Choroid plexus epithelial cell (primary cell): Measurements from ENCODE around the gene IGFBPL1.

ENCODE experiments used
- DNase-seq: peaks from one replicate; pipeline ENCODE4 v3.0.0-alpha.2; 2010; ENCODE audit warnings: low read depth
- H3K4me3 ChIP-seq: 2 replicates; pipeline ENCODE4 v1.5.1; 2011; ENCODE audit warnings: low read depth, mild to moderate bottlenecking, control low read depth, low read length, moderate library complexity
- TF ChIP-seq, protein P1 (sequence below): conservative IDR thresholded peaks from 2 replicates; pipeline ENCODE4 v1.5.1; 2011; ENCODE audit warnings: low read depth, mild to moderate bottlenecking, control low read depth, inconsistent platforms, low read length, moderate library complexity

Gene IGFBPL1

DNA sequence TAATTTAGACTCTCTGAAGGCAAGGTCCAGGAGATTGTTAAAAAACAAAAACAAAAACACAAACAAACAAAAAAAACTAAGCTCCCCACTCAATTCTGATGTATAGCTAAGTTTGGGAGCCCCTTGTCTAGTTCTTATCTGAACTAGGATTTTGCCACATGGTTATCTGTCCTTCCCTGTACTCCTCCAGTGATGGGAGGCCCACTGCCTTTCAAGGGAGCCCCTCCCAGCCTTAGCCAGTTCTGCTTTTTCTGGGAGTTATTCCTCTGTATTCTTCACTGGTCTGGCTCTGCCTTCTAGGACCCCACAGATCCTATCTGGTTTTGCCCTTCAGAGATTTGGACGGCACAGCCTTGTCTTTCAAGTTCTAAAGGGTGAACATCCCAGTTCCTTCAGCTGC lies 33.8 kb downstream of the IGFBPL1 start:
- H3K4me3 ChIP-seq = no peak overlapping the region
- TF ChIP-seq, protein P1, sequence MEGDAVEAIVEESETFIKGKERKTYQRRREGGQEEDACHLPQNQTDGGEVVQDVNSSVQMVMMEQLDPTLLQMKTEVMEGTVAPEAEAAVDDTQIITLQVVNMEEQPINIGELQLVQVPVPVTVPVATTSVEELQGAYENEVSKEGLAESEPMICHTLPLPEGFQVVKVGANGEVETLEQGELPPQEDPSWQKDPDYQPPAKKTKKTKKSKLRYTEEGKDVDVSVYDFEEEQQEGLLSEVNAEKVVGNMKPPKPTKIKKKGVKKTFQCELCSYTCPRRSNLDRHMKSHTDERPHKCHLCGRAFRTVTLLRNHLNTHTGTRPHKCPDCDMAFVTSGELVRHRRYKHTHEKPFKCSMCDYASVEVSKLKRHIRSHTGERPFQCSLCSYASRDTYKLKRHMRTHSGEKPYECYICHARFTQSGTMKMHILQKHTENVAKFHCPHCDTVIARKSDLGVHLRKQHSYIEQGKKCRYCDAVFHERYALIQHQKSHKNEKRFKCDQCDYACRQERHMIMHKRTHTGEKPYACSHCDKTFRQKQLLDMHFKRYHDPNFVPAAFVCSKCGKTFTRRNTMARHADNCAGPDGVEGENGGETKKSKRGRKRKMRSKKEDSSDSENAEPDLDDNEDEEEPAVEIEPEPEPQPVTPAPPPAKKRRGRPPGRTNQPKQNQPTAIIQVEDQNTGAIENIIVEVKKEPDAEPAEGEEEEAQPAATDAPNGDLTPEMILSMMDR = no peak
- no peak for DNase-seq

DNA sequence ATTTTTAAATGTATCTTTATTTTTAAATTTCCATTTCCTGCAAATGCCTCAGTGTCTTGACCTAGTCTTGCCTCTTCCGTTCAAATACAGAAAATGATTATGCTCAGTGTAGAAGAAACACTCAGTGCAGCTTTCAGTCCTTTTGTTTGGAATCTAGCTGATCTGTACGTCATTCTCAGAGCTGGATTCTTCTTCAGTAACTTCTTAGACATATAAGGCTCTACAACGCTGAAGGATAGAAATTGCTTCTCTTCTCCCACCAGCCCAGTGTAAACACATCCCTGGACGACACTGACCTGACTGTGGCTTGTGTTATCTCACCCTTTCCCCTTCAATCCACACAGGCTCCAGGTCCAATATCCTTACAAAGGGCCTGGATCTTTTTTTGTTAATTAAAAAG lies 34.9 kb downstream of the IGFBPL1 start:
- no peak overlapping the region for H3K4me3 ChIP-seq
- TF ChIP-seq, protein P1 = no peak
- peak; percentile 55 for DNase-seq

DNA sequence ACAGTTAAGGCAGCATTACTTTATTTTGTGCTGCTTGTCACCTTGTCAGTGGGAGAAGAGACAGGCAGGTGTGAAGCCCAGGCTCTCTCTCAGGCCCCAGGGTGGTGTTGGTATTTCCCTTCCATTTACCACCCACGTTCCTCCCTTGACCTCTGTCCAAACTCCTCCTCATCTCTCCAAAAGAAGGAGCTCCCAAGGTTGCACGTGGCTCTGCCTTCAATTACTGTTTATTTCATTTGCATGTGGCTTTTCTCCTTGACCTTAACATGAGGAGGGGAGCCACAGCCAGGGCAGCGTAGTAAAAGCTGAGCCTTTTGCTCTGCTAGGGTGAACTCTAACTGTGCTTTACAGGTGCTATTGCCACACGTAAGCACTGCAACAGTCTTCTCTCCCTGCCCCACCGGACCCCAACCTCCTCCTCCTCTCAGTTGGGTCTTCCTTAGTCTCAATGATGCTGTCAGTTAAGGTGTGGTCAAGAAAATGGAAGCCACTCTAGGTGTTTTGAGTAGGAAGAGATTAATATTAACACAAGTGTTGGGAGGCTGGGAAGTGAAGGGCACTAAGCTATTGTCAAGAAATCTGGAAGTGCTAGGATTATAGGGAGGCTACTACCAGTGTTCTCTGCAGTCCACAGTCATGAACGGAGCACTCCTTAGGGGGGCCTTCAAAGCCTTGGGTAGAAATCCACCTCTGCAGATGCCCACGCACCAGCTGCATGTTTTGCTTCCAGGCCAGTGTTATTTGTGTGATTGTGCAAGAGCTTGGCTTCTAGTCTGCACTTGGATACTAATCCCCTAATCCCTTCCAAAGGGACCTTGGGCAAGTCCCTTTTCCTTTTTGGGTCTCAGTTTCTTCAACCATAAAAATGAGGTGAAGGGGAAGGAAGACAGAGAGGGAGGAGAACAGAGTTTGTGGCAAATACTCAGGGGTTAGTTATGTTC lies 35.7 kb downstream of the IGFBPL1 start:
- TF ChIP-seq, protein P1 = no peak

DNA sequence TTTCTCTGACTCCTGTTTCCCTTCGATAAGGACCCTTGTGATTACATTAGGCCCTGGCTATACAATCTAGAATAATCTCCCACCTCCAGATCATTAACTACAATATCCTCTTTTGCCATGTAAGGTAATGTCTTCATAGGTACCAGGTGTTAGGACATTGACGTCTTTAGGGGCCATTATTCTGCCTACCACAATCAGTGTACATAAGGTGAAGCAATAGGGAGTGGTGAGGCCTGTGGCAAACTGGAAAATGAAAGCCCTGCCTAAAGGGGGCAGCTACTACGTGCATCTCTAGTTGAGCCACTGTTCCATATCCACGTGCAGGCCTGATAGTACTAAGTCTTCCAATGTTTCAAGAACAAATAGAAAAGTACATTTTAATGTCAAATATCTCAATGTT lies 36.5 kb downstream of the IGFBPL1 start:
- no peak for DNase-seq
- no peak overlapping the region for H3K4me3 ChIP-seq
- TF ChIP-seq, protein P1 = no peak

More for the DNA sequence above, 35.7 kb downstream of the IGFBPL1 start:
- peak; percentile 30 for DNase-seq
- no peak overlapping the region for H3K4me3 ChIP-seq

DNA sequence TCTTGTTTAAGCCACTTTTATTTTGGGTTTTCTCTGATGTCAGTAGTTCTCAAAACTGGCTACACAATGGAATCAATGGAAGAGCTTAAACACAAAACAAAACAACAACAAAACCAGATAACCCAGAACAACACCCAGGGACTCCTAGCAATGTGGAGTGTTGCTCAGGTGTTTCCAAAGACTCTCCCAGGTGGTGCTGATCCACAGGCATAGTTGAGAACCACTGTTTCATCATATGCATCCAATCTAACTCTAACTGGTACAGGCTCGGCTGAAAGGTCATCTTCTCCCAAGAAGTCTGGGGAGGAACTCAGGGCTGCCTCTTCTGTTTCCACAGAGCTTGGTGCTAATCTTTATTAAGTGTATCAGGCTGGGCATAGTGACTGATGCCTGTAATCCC lies 37.2 kb downstream of the IGFBPL1 start:
- no peak overlapping the region for H3K4me3 ChIP-seq
- TF ChIP-seq, protein P1 = no peak
- no peak for DNase-seq

DNA sequence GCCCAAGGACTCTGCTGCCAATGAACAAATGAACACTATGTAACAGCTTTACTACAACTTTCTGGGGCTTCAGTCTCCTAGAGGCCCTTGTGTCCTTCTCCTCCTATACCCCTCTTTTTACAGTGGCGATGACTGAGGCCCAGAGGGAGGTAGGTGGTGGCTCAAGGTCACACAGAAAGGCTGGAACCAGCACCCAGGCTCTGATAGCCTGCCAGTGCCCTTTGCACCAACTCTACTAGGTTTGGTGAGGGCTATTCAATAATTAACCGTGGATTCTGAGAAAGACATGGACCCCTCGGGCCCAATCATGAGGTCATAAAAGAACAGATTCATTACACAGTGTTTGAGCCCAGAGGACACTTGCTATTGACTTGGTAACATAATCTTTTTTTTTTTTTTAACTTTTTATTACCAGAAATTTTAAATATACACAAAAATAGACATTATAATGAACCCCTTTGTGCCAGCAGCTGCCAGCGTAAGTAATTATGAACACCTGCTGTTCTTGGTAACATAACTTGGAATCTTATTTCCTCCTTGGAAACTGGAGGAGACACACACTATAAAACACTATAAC lies 37.8 kb downstream of the IGFBPL1 start:
- H3K4me3 ChIP-seq = no peak overlapping the region
- no peak for DNase-seq
- TF ChIP-seq, protein P1 = no peak
